ENCODE measurements around the gene TMEM86B. TPM values are rescaled to one million over a fixed set of nuclear protein-coding genes. Genes with fewer than 3 reads are reported as not detected.

The TMEM86B gene
- total RNA-seq, 1 experiment from 2014 or later: 4.2 TPM

GRCh38 chr19:55188625-55189024 is 39.9 kb downstream of the TMEM86B start:
- ChIA-PET CTCF (interaction anchor here (0.5 to 1.6 kb wide), 7 partner anchors 8 to 844 kb away, joined by 3 to 6 read pairs (median 3); partner anchors contain the start of gene SYT5), POLR2A (interaction anchor here (0.6 to 2.3 kb wide), 13 partner anchors 9 to 273 kb away, joined by 3 to 22 read pairs (median 6); partner anchors contain the start of genes DNAAF3, ISOC2, PPP6R1 and RDH13)
- peak; percentile 85 for DNase-seq (ENCODE audit: unreplicated experiment)
- TSS peak; percentile 79 for BruUV-seq (replicated peaks)
- Mint-ChIP-seq H3K4me3 (ENCODE audit: unreplicated experiment) (peak overlapping the region; percentile 64), H3K9me3 (ENCODE audit: unreplicated experiment) (no peaks in the 10 kb centered on the region), H3K27ac (ENCODE audit: low read depth, unreplicated experiment) (peak overlapping the region; percentile 99), H3K27me3 (ENCODE audit: insufficient read depth, unreplicated experiment) (no peaks in the 10 kb centered on the region), H3K4me1 (ENCODE audit: insufficient read depth, unreplicated experiment) (peaks cover 14% of the 10 kb centered on the region), H3K36me3 (ENCODE audit: insufficient read depth, unreplicated experiment) (peaks cover 7% of the 10 kb centered on the region)
- intact Hi-C loops (cut with micrococcal nuclease): loop anchor here (1.0 to 2.0 kb wide), 3 partner anchors 18 to 28 kb away; partner anchors contain the start of gene DNAAF3
- TF ChIP-seq, protein P1, sequence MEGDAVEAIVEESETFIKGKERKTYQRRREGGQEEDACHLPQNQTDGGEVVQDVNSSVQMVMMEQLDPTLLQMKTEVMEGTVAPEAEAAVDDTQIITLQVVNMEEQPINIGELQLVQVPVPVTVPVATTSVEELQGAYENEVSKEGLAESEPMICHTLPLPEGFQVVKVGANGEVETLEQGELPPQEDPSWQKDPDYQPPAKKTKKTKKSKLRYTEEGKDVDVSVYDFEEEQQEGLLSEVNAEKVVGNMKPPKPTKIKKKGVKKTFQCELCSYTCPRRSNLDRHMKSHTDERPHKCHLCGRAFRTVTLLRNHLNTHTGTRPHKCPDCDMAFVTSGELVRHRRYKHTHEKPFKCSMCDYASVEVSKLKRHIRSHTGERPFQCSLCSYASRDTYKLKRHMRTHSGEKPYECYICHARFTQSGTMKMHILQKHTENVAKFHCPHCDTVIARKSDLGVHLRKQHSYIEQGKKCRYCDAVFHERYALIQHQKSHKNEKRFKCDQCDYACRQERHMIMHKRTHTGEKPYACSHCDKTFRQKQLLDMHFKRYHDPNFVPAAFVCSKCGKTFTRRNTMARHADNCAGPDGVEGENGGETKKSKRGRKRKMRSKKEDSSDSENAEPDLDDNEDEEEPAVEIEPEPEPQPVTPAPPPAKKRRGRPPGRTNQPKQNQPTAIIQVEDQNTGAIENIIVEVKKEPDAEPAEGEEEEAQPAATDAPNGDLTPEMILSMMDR (IDR thresholded peaks at IDR 0.05; ENCODE audit: unreplicated experiment): no peak

DNA sequence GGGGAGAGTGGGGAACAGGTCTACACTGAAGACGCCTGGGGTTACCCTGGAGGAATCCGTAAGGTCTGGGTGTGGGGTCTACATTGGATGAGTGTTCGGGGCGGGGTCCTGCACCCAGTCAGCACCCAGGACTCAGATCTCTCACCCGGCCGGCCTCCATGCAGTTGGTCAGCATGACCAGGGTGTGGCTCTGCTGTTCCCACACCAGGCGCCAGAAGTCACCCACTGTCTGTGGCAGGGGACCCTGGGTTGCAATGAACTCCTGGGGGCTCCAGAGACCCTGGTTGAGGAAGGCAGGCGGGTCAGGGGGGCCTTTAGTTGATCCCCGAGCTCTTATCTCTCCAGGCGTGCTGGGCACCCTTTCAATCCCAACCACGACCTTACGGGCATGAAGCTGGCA is 42.5 kb downstream of the TMEM86B start:
- no TSS peak for BruUV-seq (replicated peaks)
- ChIA-PET POLR2A (interaction anchor here (0.5 kb wide), 1 partner anchor 36 kb away, joined by 3 read pairs; no protein-coding TSS in a partner anchor), CTCF (interaction anchor here (1.0 kb wide), 1 partner anchor 10 kb away, joined by 4 read pairs; no protein-coding TSS in a partner anchor)
- intact Hi-C loops (cut with micrococcal nuclease): no loop called here
- Mint-ChIP-seq H3K4me3 (ENCODE audit: unreplicated experiment) (no peak overlapping the region), H3K27ac (ENCODE audit: low read depth, unreplicated experiment) (no peak overlapping the region), H3K9me3 (ENCODE audit: unreplicated experiment) (no peaks in the 10 kb centered on the region), H3K4me1 (ENCODE audit: insufficient read depth, unreplicated experiment) (peaks cover 14% of the 10 kb centered on the region), H3K36me3 (ENCODE audit: insufficient read depth, unreplicated experiment) (peaks cover 7% of the 10 kb centered on the region), H3K27me3 (ENCODE audit: insufficient read depth, unreplicated experiment) (peaks cover 14% of the 10 kb centered on the region)
- DNase-seq (ENCODE audit: unreplicated experiment): no peak
- TF ChIP-seq, protein P1 (IDR thresholded peaks at IDR 0.05; ENCODE audit: unreplicated experiment): no peak

DNA sequence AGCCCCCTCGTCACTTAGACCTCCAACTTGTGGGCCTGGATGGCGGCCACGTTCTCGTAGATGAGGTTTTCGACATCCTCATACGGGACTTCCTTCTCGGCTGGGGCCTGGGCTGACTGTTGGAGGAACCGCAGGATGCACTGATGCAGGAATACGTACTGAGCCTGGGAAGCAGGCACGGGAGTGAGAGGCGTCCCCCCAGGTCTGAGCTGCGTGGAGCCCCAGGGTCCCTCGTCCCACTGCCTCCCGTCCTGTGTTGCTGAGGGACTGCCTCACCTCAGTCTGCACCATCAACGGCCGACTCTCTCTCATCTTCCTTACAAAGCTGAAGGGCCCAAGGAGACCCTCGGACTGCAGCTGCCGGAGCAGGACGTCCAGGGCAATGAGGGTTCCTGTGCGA is 46.8 kb downstream of the TMEM86B start:
- ChIA-PET CTCF (no interaction called here), POLR2A (interaction anchor here (0.6 kb wide), 1 partner anchor 64 kb away, joined by 3 read pairs; the partner anchor contains the start of gene PPP1R12C)
- peaks cover 29% of the 10 kb centered on the region for H3K27me3 Mint-ChIP-seq (ENCODE audit: insufficient read depth, unreplicated experiment)
- no TSS peak for BruUV-seq (replicated peaks)
- no peak overlapping the region for H3K4me3 Mint-ChIP-seq (ENCODE audit: unreplicated experiment)
- intact Hi-C loops (cut with micrococcal nuclease): no loop called here
- no peaks in the 10 kb centered on the region for H3K9me3 Mint-ChIP-seq (ENCODE audit: unreplicated experiment)
- peaks cover 12% of the 10 kb centered on the region for H3K36me3 Mint-ChIP-seq (ENCODE audit: insufficient read depth, unreplicated experiment)
- DNase-seq (ENCODE audit: unreplicated experiment): no peak
- H3K4me1 Mint-ChIP-seq (ENCODE audit: insufficient read depth, unreplicated experiment): peaks cover 10% of the 10 kb centered on the region
- no peak overlapping the region for H3K27ac Mint-ChIP-seq (ENCODE audit: low read depth, unreplicated experiment)
- TF ChIP-seq, protein P1 (IDR thresholded peaks at IDR 0.05; ENCODE audit: unreplicated experiment): no peak

- peak; percentile 51 for DNase-seq (ENCODE audit: unreplicated experiment)
- intact Hi-C loops (cut with micrococcal nuclease): no loop called here
- Mint-ChIP-seq H3K4me1 (ENCODE audit: insufficient read depth, unreplicated experiment) (peaks cover 10% of the 10 kb centered on the region), H3K27ac (ENCODE audit: low read depth, unreplicated experiment) (no peak within 1 kb of the TSS), H3K9me3 (ENCODE audit: unreplicated experiment) (no peaks in the 10 kb centered on the region), H3K4me3 (ENCODE audit: unreplicated experiment) (no peak within 1 kb of the TSS), H3K27me3 (ENCODE audit: insufficient read depth, unreplicated experiment) (peaks cover 29% of the 10 kb centered on the region), H3K36me3 (ENCODE audit: insufficient read depth, unreplicated experiment) (peaks cover 6% of the 10 kb centered on the region)
- ChIA-PET CTCF (interaction anchor here (0.8 to 1.5 kb wide), 3 partner anchors 10 to 325 kb away, joined by 3 read pairs; partner anchors contain the start of gene TMEM238), POLR2A (interaction anchor here (0.6 to 1.6 kb wide), 8 partner anchors 10 to 176 kb away, joined by 3 to 6 read pairs (median 4); partner anchors contain the start of genes HSPBP1 and PPP6R1)
- TF ChIP-seq, protein P1 (IDR thresholded peaks at IDR 0.05; ENCODE audit: unreplicated experiment): no peak
- no TSS peak for BruUV-seq (replicated peaks)
These were observed 48.7 kb downstream of the TMEM86B start, which contains the start of gene SYT5 for GRCh38 chr19:55179606-55180484. SYT5 (minus strand) TSS chr19:55180289; CDS start chr19:55179041, 1,248 bp downstream.
